ENCODE data around the gene CDH22.

CDH22 gene

DNA sequence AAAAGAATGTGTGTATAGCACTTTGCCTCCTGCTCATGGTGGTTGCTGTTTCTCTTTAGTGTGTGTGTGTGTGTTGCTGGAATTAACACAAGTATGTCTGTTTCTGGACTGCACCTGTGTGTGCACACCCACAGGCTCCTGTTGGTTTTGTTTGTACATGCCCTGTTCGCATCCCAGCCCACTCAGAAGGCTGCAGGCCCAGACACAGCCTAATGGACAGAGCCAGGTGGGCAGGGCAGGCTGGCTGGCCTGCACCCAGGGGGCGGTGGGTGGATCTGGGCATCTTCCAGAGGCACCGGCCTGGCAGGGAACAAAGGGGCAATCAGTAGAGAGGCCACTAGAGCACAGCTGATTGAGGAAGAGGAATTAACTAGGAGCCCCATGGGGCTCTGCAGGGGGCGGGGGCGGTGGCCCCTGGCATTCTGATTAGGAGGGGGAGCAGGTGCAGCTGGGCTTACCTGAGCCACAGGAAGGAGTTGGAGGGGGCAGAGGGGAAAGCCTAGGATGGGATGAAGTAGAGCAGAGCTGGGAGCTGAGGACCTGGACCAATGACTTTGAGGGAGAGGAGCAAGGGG, 168.3 kb downstream of the CDH22 start:
- Histone ChIP-seq H3K56ac (ENCODE audit: low read length) (no peak overlapping the region), H3K27ac (ENCODE audit: low read depth, low read length) (no peak overlapping the region), H2BK15ac (replicated peaks; ENCODE audit: low read depth) (no peak overlapping the region), H3K4ac (ENCODE audit: low read depth, low read length) (no peak overlapping the region), H4K5ac (ENCODE audit: low read length) (no peak overlapping the region), H2BK120ac (ENCODE audit: low read depth, low read length) (no peak overlapping the region), H3K79me1 (ENCODE audit: low read length) (no peaks in the 10 kb centered on the region), H3K36me3 (ENCODE audit: control insufficient read depth, insufficient read depth, low read length) (no peaks in the 10 kb centered on the region), H3K27me3 (ENCODE audit: insufficient read depth, low read length, poor library complexity) (no peaks in the 10 kb centered on the region), H3K18ac (ENCODE audit: low read length) (no peak overlapping the region), H3K4me3 (ENCODE audit: low read length) (no peak overlapping the region), H3K9ac (ENCODE audit: low read length) (no peak overlapping the region), H3K4me1 (ENCODE audit: control insufficient read depth, low read depth, low read length) (peaks cover 2% of the 10 kb centered on the region), H3K79me2 (ENCODE audit: control insufficient read depth, insufficient read depth, low read length) (no peaks in the 10 kb centered on the region), H4K8ac (ENCODE audit: low read depth, low read length) (no peak overlapping the region), H3K4me2 (ENCODE audit: low read length) (no peak overlapping the region), H2BK5ac (ENCODE audit: low read length) (no peak overlapping the region), H3K23ac (ENCODE audit: low read length) (no peak overlapping the region), H2AK5ac (ENCODE audit: low read length) (no peak overlapping the region)
- WGBS (ENCODE audit: extremely low coverage, insufficient coverage, low lambda C conversion rate): no CpG with 5 or more reads among the region's 5 CpGs
- DNase-seq: no peak

DNA sequence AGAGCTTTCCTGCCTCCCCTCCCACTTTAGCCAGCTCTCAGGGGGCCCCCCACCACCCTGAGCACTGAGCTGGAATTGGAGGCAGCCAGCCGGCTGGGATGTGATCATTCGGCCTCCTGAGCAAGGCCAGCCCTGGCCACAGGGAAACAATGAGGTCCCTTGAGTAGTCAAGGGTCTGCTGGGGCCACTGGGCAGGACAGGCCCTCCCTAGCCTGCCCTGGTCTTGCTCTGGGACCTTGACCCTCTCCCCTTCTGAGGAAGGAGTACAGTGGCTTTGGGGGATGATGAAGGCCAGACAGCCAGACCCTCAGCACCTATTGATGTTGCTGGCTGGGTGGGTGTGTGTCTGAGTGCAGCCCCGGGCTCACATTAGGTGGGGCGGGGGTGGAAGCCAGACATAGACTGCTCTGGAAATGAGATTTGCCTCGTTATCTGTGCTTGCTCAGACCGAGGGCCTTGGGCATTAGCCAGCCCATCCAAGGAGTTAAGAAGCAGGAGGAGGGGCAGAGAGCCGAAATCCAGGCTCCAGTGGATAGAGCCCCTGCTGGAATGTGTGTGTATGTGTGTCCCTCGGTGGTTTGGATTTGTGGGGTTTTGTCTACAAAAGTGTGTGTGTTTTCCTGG, 168.9 kb downstream of the CDH22 start:
- no peak overlapping the region for H3K4me3 ChIP-seq (ENCODE audit: low read length)
- no peak overlapping the region for H3K9ac ChIP-seq (ENCODE audit: low read length)
- H4K5ac ChIP-seq (ENCODE audit: low read length): no peak overlapping the region
- H3K4me2 ChIP-seq (ENCODE audit: low read length): no peak overlapping the region
- no peak overlapping the region for H3K27ac ChIP-seq (ENCODE audit: low read depth, low read length)
- H3K79me2 ChIP-seq (ENCODE audit: control insufficient read depth, insufficient read depth, low read length): no peaks in the 10 kb centered on the region
- no peaks in the 10 kb centered on the region for H3K79me1 ChIP-seq (ENCODE audit: low read length)
- H3K4me1 ChIP-seq (ENCODE audit: control insufficient read depth, low read depth, low read length): peaks cover 2% of the 10 kb centered on the region
- no peak overlapping the region for H3K4ac ChIP-seq (ENCODE audit: low read depth, low read length)
- no peak overlapping the region for H2BK15ac ChIP-seq (replicated peaks; ENCODE audit: low read depth)
- no peak overlapping the region for H3K56ac ChIP-seq (ENCODE audit: low read length)
- no peaks in the 10 kb centered on the region for H3K36me3 ChIP-seq (ENCODE audit: control insufficient read depth, insufficient read depth, low read length)
- no peak overlapping the region for H2AK5ac ChIP-seq (ENCODE audit: low read length)
- no CpG with 5 or more reads among the region's 8 CpGs for WGBS (ENCODE audit: extremely low coverage, insufficient coverage, low lambda C conversion rate)
- H2BK120ac ChIP-seq (ENCODE audit: low read depth, low read length): no peak overlapping the region
- no peak overlapping the region for H2BK5ac ChIP-seq (ENCODE audit: low read length)
- no peaks in the 10 kb centered on the region for H3K27me3 ChIP-seq (ENCODE audit: insufficient read depth, low read length, poor library complexity)
- no peak overlapping the region for H3K18ac ChIP-seq (ENCODE audit: low read length)
- H3K23ac ChIP-seq (ENCODE audit: low read length): peak overlapping the region; percentile 72
- no peak overlapping the region for H4K8ac ChIP-seq (ENCODE audit: low read depth, low read length)
- peak; percentile 41 for DNase-seq

DNA sequence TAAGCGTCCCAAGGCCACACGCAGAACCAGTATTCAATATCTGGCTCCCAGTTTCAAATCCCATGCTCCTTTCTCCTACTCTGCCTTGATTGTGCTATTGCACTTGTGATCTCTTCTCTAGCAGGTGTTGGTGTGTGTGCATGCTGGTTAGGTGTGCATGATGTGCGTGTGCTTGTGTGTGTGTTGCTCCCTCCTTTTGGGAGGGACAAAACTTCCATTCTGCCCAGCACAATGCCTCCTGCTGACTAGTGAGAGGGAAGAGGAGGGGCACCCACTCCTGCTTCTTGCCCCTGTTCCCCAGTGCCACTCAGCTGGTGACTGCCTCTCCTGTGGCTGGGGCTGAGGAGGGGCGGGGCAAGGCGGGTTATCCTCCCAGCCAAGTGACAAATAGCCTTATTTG, 170.5 kb downstream of the CDH22 start:
- Histone ChIP-seq H3K4me2 (ENCODE audit: low read length) (no peak overlapping the region), H3K4ac (ENCODE audit: low read depth, low read length) (no peak overlapping the region), H4K5ac (ENCODE audit: low read length) (no peak overlapping the region), H3K79me2 (ENCODE audit: control insufficient read depth, insufficient read depth, low read length) (no peaks in the 10 kb centered on the region), H3K23ac (ENCODE audit: low read length) (no peak overlapping the region), H3K79me1 (ENCODE audit: low read length) (no peaks in the 10 kb centered on the region), H3K4me3 (ENCODE audit: low read length) (no peak overlapping the region), H4K8ac (ENCODE audit: low read depth, low read length) (no peak overlapping the region), H2BK15ac (replicated peaks; ENCODE audit: low read depth) (no peak overlapping the region), H3K18ac (ENCODE audit: low read length) (no peak overlapping the region), H3K27me3 (ENCODE audit: insufficient read depth, low read length, poor library complexity) (no peaks in the 10 kb centered on the region), H2BK5ac (ENCODE audit: low read length) (no peak overlapping the region), H3K36me3 (ENCODE audit: control insufficient read depth, insufficient read depth, low read length) (no peaks in the 10 kb centered on the region), H3K9ac (ENCODE audit: low read length) (no peak overlapping the region), H2BK120ac (ENCODE audit: low read depth, low read length) (no peak overlapping the region), H3K4me1 (ENCODE audit: control insufficient read depth, low read depth, low read length) (peaks cover 2% of the 10 kb centered on the region), H3K27ac (ENCODE audit: low read depth, low read length) (no peak overlapping the region), H3K56ac (ENCODE audit: low read length) (no peak overlapping the region), H2AK5ac (ENCODE audit: low read length) (no peak overlapping the region)
- no CpG with 5 or more reads among the region's 5 CpGs for WGBS (ENCODE audit: extremely low coverage, insufficient coverage, low lambda C conversion rate)
- DNase-seq: no peak

DNA sequence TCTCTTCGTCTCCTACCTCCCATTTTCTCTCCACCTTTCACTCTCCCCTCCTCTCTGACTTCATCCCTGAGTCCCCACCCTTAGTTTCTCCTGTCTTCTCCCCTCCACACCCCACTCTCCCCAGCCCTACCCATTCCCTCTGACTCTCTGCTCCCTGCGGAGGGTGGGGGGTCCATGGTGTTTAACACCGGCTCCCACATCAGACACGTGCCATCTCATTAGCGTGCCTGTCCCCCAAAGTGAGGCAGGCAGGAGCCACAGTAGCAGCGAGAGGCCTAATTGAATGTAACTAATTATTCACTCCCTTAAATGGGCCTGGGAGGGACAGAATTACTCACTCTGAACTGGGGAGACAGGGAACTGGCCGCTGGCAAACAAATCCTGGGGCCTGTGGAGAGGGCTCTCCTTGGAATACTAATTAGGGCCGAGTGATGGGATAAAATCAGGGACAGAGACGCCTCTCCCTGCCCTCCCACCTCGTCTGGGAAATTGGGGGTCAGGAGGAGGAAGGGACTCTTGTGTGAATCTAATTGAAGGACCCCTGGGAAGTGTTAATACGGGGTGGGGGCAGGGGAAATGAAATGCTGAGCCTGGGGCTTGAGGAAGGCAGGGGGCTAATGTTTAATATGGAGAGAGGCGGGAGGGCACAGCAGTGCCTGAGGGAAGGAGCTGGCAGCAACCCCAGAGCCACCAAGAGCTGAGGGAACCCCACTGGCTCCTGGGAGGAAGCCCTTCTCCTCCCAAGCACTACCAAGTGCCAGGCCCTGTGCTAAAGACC, 172.3 kb downstream of the CDH22 start:
- Histone ChIP-seq H3K9ac (ENCODE audit: low read length) (no peak overlapping the region), H3K4me3 (ENCODE audit: low read length) (no peak overlapping the region), H2BK15ac (replicated peaks; ENCODE audit: low read depth) (no peak overlapping the region), H3K23ac (ENCODE audit: low read length) (no peak overlapping the region), H3K4me1 (ENCODE audit: control insufficient read depth, low read depth, low read length) (peaks cover 2% of the 10 kb centered on the region), H2AK5ac (ENCODE audit: low read length) (no peak overlapping the region), H3K36me3 (ENCODE audit: control insufficient read depth, insufficient read depth, low read length) (no peaks in the 10 kb centered on the region), H3K27me3 (ENCODE audit: insufficient read depth, low read length, poor library complexity) (no peaks in the 10 kb centered on the region), H2BK5ac (ENCODE audit: low read length) (no peak overlapping the region), H3K79me2 (ENCODE audit: control insufficient read depth, insufficient read depth, low read length) (no peaks in the 10 kb centered on the region), H3K79me1 (ENCODE audit: low read length) (no peaks in the 10 kb centered on the region), H2BK120ac (ENCODE audit: low read depth, low read length) (no peak overlapping the region), H3K56ac (ENCODE audit: low read length) (peak overlapping the region; percentile 19), H4K8ac (ENCODE audit: low read depth, low read length) (no peak overlapping the region), H3K4ac (ENCODE audit: low read depth, low read length) (no peak overlapping the region), H3K18ac (ENCODE audit: low read length) (no peak overlapping the region), H3K4me2 (ENCODE audit: low read length) (no peak overlapping the region), H4K5ac (ENCODE audit: low read length) (no peak overlapping the region), H3K27ac (ENCODE audit: low read depth, low read length) (no peak overlapping the region)
- no CpG with 5 or more reads among the region's 12 CpGs for WGBS (ENCODE audit: extremely low coverage, insufficient coverage, low lambda C conversion rate)
- peak; percentile 22 for DNase-seq

DNA sequence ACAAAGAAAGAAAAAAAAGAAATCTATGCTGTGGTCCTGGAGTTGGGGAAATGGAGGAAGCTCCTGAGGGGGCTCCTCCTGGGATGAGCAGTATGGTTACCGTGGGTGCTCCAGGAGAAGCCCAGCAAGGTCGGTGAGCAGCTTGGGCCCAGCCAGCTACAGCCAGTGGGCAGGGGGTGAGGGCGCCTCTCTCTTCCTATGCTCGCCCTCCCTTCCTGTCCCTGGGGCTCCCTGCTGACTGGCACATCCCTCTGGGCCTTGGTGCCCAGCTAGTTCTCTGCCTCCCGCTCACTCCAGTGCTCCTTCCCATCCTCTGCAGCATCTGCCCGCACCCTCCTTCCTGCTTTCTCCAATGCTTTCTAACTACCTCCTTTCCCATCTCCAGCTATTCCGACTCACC, 173.6 kb downstream of the CDH22 start:
- no peak overlapping the region for H3K4me2 ChIP-seq (ENCODE audit: low read length)
- H3K56ac ChIP-seq (ENCODE audit: low read length): no peak overlapping the region
- no peak overlapping the region for H2BK120ac ChIP-seq (ENCODE audit: low read depth, low read length)
- no peak overlapping the region for H2BK15ac ChIP-seq (replicated peaks; ENCODE audit: low read depth)
- DNase-seq: no peak
- WGBS (ENCODE audit: extremely low coverage, insufficient coverage, low lambda C conversion rate): no CpG with 5 or more reads among the region's 7 CpGs
- no peak overlapping the region for H3K4ac ChIP-seq (ENCODE audit: low read depth, low read length)
- H3K18ac ChIP-seq (ENCODE audit: low read length): no peak overlapping the region
- H4K5ac ChIP-seq (ENCODE audit: low read length): no peak overlapping the region
- no peak overlapping the region for H4K8ac ChIP-seq (ENCODE audit: low read depth, low read length)
- no peak overlapping the region for H3K9ac ChIP-seq (ENCODE audit: low read length)
- no peaks in the 10 kb centered on the region for H3K27me3 ChIP-seq (ENCODE audit: insufficient read depth, low read length, poor library complexity)
- H3K4me1 ChIP-seq (ENCODE audit: control insufficient read depth, low read depth, low read length): peaks cover 2% of the 10 kb centered on the region
- no peak overlapping the region for H2AK5ac ChIP-seq (ENCODE audit: low read length)
- no peaks in the 10 kb centered on the region for H3K79me2 ChIP-seq (ENCODE audit: control insufficient read depth, insufficient read depth, low read length)
- H2BK5ac ChIP-seq (ENCODE audit: low read length): no peak overlapping the region
- H3K36me3 ChIP-seq (ENCODE audit: control insufficient read depth, insufficient read depth, low read length): no peaks in the 10 kb centered on the region
- no peak overlapping the region for H3K23ac ChIP-seq (ENCODE audit: low read length)
- no peaks in the 10 kb centered on the region for H3K79me1 ChIP-seq (ENCODE audit: low read length)
- H3K4me3 ChIP-seq (ENCODE audit: low read length): no peak overlapping the region
- H3K27ac ChIP-seq (ENCODE audit: low read depth, low read length): no peak overlapping the region
